ENCODE results near the gene TNIP2. TPM values are rescaled to one million over a fixed set of nuclear protein-coding genes. Genes with fewer than 3 reads are reported as not detected.

Gene TNIP2
- total and polyA plus RNA-seq, 2 of the 13 experiments (the other 11 are each of a cell fraction or from before 2014, with no cell fraction given) = 25.6 to 38.0 TPM

DNA sequence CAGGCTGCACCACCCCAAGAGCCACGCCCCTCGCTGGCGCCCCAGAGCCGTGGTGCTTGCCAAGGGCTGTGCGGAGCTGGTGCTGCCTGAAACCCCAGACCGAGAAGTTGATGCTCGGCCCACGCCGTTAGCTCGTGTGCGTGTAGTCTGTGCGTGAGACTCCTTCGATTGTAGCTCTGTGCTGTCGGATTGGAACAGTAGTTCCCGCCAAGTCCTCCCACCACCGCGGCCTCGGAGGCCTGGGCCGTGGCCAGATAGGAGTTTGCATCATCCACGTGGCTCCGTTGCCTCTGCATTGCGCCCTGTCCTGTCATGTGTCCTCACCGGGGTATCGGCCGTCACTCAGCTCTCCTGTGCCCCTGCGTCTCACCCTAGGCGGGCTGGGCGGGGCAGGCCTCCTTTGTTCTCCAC is 24.2 kb downstream of the TNIP2 start:
- Histone ChIP-seq H3K79me2 (ENCODE audit: insufficient read depth, low read length) (no peaks in the 10 kb centered on the region), H3K4me3 (replicated peaks in 1 of 3; ENCODE audit: insufficient read depth in 1 of 3, low read depth in 2 of 3, low read length in 3 of 3) (no peak overlapping the region), H3K27me3 (ENCODE audit: control insufficient read depth in 1 of 2, insufficient read depth in 2 of 2, low read length in 2 of 2) (no peaks in the 10 kb centered on the region), H3K4me1 (ENCODE audit: insufficient read depth, low read length) (peaks cover 17% of the 10 kb centered on the region), H2AFZ (ENCODE audit: low read length) (no peak overlapping the region), H3K9me3 (ENCODE audit: low read length) (no peaks in the 10 kb centered on the region), H4K20me1 (ENCODE audit: insufficient read depth, low read length) (no peaks in the 10 kb centered on the region), H3K9ac (ENCODE audit: insufficient read depth, low read depth, low read length) (no peak overlapping the region), H3K27ac (ENCODE audit: extremely low read length, insufficient read depth, low read length) (no peak overlapping the region), H3K36me3 (replicated peaks in 1 of 2; ENCODE audit: control insufficient read depth in 1 of 2, insufficient read depth in 2 of 2, low read length in 2 of 2) (peaks cover 8 to 20% of the 10 kb centered on the region in 2 experiments; a peak in 4 of 5 replicates), H3K4me2 (ENCODE audit: low read depth, low read length) (no peak overlapping the region)
- in situ Hi-C loops (cut with HindIII; ENCODE audit: extremely low pct_ligation_motif_present, low pct_unique_long_range_greater_than_20kb) (no loop called here), intact Hi-C loops (cut with micrococcal nuclease; ENCODE audit: unreplicated experiment) (loop anchor here (2.0 kb wide), 1 partner anchor 59 kb away; no protein-coding TSS in a partner anchor)
- ChIA-PET CTCF (ENCODE audit: low intra/inter-chr PET ratio, low total read pairs) (no interaction called here), POLR2A (interaction anchor here (1.2 to 2.1 kb wide), 2 partner anchors 29 to 58 kb away, joined by 3 to 7 read pairs; no protein-coding TSS in a partner anchor)
- DNase-seq (ENCODE audit: low spot score) (no peak), FAIRE-seq (no peak), ATAC-seq (no peak)
- TF ChIP-seq RNF2 (conservative IDR thresholded peaks at IDR 0.05; ENCODE audit: low read depth) = no peak
- TF ChIP-seq, protein P1, sequence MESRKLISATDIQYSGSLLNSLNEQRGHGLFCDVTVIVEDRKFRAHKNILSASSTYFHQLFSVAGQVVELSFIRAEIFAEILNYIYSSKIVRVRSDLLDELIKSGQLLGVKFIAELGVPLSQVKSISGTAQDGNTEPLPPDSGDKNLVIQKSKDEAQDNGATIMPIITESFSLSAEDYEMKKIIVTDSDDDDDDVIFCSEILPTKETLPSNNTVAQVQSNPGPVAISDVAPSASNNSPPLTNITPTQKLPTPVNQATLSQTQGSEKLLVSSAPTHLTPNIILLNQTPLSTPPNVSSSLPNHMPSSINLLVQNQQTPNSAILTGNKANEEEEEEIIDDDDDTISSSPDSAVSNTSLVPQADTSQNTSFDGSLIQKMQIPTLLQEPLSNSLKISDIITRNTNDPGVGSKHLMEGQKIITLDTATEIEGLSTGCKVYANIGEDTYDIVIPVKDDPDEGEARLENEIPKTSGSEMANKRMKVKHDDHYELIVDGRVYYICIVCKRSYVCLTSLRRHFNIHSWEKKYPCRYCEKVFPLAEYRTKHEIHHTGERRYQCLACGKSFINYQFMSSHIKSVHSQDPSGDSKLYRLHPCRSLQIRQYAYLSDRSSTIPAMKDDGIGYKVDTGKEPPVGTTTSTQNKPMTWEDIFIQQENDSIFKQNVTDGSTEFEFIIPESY (CRISPR knock-in tag; IDR thresholded peaks at IDR 0.05) = peak; percentile 84
- peak; percentile 26 for TF ChIP-seq RBM39 (IDR thresholded peaks at IDR 0.05; ENCODE audit: low read depth, low read length, poor library complexity, severe bottlenecking)
- peak; percentile 51 for TF ChIP-seq AGO2 (optimal IDR thresholded peaks at IDR 0.05; ENCODE audit: low read depth, low read length)
- peak; percentile 25; the same call in 1 of the 2 replicates for TF ChIP-seq ZBTB38 (CRISPR knock-in tag; IDR thresholded peaks at IDR 0.05)
- TF ChIP-seq ZNF709 (CRISPR knock-in tag; IDR thresholded peaks at IDR 0.05) = no peak
- WGBS (ENCODE audit: low lambda C conversion rate) = 96% methylated on average over 26 of the region's 28 CpGs
- BruUV-seq (replicated peaks) = no TSS peak

- no peak overlapping the region for H3K9ac ChIP-seq (ENCODE audit: insufficient read depth, low read depth, low read length)
- H3K27me3 ChIP-seq (ENCODE audit: control insufficient read depth in 1 of 2, insufficient read depth in 2 of 2, low read length in 2 of 2) = no peaks in the 10 kb centered on the region
- no TSS peak for BruUV-seq (replicated peaks)
- in situ Hi-C loops (cut with HindIII; ENCODE audit: extremely low pct_ligation_motif_present, low pct_unique_long_range_greater_than_20kb) (no loop called here), intact Hi-C loops (cut with micrococcal nuclease; ENCODE audit: unreplicated experiment) (no loop called here)
- no peak overlapping the region for H2AFZ ChIP-seq (ENCODE audit: low read length)
- no peaks in the 10 kb centered on the region for H3K79me2 ChIP-seq (ENCODE audit: insufficient read depth, low read length)
- DNase-seq (ENCODE audit: low spot score) (no peak), FAIRE-seq (no peak), ATAC-seq (no peak)
- ChIA-PET CTCF (ENCODE audit: low intra/inter-chr PET ratio, low total read pairs) (no interaction called here), POLR2A (interaction anchor here (1.4 kb wide), 1 partner anchor 27 kb away, joined by 5 read pairs; the partner anchor contains the start of gene TNIP2)
- TF ChIP-seq SMC3 (IDR thresholded peaks at IDR 0.05; ENCODE audit: low read length) = no peak
- TF ChIP-seq TAF15 (IDR thresholded peaks at IDR 0.05; ENCODE audit: low read depth, low read length, poor library complexity, severe bottlenecking) = no peak
- no peak for TF ChIP-seq NFE2L2 (IDR thresholded peaks at IDR 0.05; ENCODE audit: low read length)
- no peak for TF ChIP-seq ZBTB38 (CRISPR knock-in tag; IDR thresholded peaks at IDR 0.05)
- TF ChIP-seq HDAC6 (IDR thresholded peaks at IDR 0.05; ENCODE audit: low read depth, low read length) = no peak
- H3K4me3 ChIP-seq (replicated peaks in 1 of 3; ENCODE audit: insufficient read depth in 1 of 3, low read depth in 2 of 3, low read length in 3 of 3) = no peak overlapping the region
- H3K27ac ChIP-seq (ENCODE audit: extremely low read length, insufficient read depth, low read length) = no peak overlapping the region
- peaks cover 17% of the 10 kb centered on the region for H3K4me1 ChIP-seq (ENCODE audit: insufficient read depth, low read length)
- no peak overlapping the region for H3K4me2 ChIP-seq (ENCODE audit: low read depth, low read length)
- 100% methylated on average over 8 of the region's 9 CpGs for WGBS (ENCODE audit: low lambda C conversion rate)
- peaks cover 8 to 26% of the 10 kb centered on the region in 2 experiments; a peak in 4 of 5 replicates for H3K36me3 ChIP-seq (replicated peaks in 1 of 2; ENCODE audit: control insufficient read depth in 1 of 2, insufficient read depth in 2 of 2, low read length in 2 of 2)
- H3K9me3 ChIP-seq (ENCODE audit: low read length) = no peaks in the 10 kb centered on the region
- no peaks in the 10 kb centered on the region for H4K20me1 ChIP-seq (ENCODE audit: insufficient read depth, low read length)
Observed at GRCh38 chr4:2729533-2729875, 26.6 kb downstream of the TNIP2 start.
